ENCODE data around the gene SH2D6. TPM values are rescaled to one million over a fixed set of nuclear protein-coding genes. Genes with fewer than 3 reads are reported as not detected.
"Not testable (repeated sequence)": the region's sequence is repeated elsewhere in the genome, so short reads cannot be mapped to it uniquely, and the experiment has no call there.

SH2D6 gene
- total and polyA plus RNA-seq, 2 experiments from 2014 or later, result 0.27 to 2.8 TPM

GRCh38 chr2:85410584-85411404, 7.7 kb upstream of the SH2D6 start:
- Histone ChIP-seq H3K27ac (peak overlapping the region; percentile 37), H3K27me3 (no peaks in the 10 kb centered on the region), H4K20me1 (ENCODE audit: insufficient read depth, poor library complexity, severe bottlenecking) (no peaks in the 10 kb centered on the region), H3K4me2 (peak overlapping the region; percentile 22), H3K36me3 (replicated peaks; ENCODE audit: insufficient read depth, low read depth) (no peaks in the 10 kb centered on the region), H3K9me3 (ENCODE audit: low read depth) (no peaks in the 10 kb centered on the region), H3K79me2 (peaks cover 21% of the 10 kb centered on the region), H3K9me2 (replicated peaks; ENCODE audit: insufficient read depth) (no peaks in the 10 kb centered on the region), H3K4me3 (no peak overlapping the region), H2AFZ (no peak overlapping the region), H3K4me1 (ENCODE audit: insufficient read depth) (peaks cover 22% of the 10 kb centered on the region)
- TF ChIP-seq CTCF (IDR thresholded peaks at IDR 0.05; ENCODE audit: poor library complexity) (no peak), EZH2 (IDR thresholded peaks at IDR 0.05; ENCODE audit: borderline replicate concordance) (no peak), EZH2phosphoT487 (IDR thresholded peaks at IDR 0.05; ENCODE audit: low read depth, severe bottlenecking, unreplicated experiment) (no peak)
- 82% methylated on average over 13 of the region's 13 CpGs for WGBS (ENCODE audit: low lambda C conversion rate, missing lambda C conversion rate)
- DNase-seq (ENCODE audit: low spot score), result no peak

- no peaks in the 10 kb centered on the region for H3K27me3 ChIP-seq
- H2AFZ ChIP-seq, result no peak overlapping the region
- no peaks in the 10 kb centered on the region for H4K20me1 ChIP-seq (ENCODE audit: insufficient read depth, poor library complexity, severe bottlenecking)
- no peaks in the 10 kb centered on the region for H3K9me2 ChIP-seq (replicated peaks; ENCODE audit: insufficient read depth)
- H3K9me3 ChIP-seq (ENCODE audit: low read depth), result no peaks in the 10 kb centered on the region
- H3K4me1 ChIP-seq (ENCODE audit: insufficient read depth), result peaks cover 22% of the 10 kb centered on the region
- H3K79me2 ChIP-seq, result peaks cover 21% of the 10 kb centered on the region
- H3K4me2 ChIP-seq, result no peak overlapping the region
- no peak for DNase-seq (ENCODE audit: low spot score)
- no peak overlapping the region for H3K4me3 ChIP-seq
- H3K27ac ChIP-seq, result no peak overlapping the region
- no peaks in the 10 kb centered on the region for H3K36me3 ChIP-seq (replicated peaks; ENCODE audit: insufficient read depth, low read depth)
- 85% methylated on average over 5 of the region's 5 CpGs for WGBS (ENCODE audit: low lambda C conversion rate, missing lambda C conversion rate)
- no peak for TF ChIP-seq EZH2phosphoT487 (IDR thresholded peaks at IDR 0.05; ENCODE audit: low read depth, severe bottlenecking, unreplicated experiment)
- no peak for TF ChIP-seq CTCF (IDR thresholded peaks at IDR 0.05; ENCODE audit: poor library complexity)
- no peak for TF ChIP-seq EZH2 (IDR thresholded peaks at IDR 0.05; ENCODE audit: borderline replicate concordance)
Observed at GRCh38 chr2:85411405-85411748, 7.1 kb upstream of the SH2D6 start.

- Histone ChIP-seq H3K27me3 (no peaks in the 10 kb centered on the region), H3K36me3 (replicated peaks; ENCODE audit: insufficient read depth, low read depth) (no peaks in the 10 kb centered on the region), H3K27ac (peak overlapping the region; percentile 85), H3K4me3 (peak overlapping the region; percentile 8), H3K4me2 (peak overlapping the region; percentile 80), H3K4me1 (ENCODE audit: insufficient read depth) (peaks cover 26% of the 10 kb centered on the region), H3K9me3 (ENCODE audit: low read depth) (no peaks in the 10 kb centered on the region), H4K20me1 (ENCODE audit: insufficient read depth, poor library complexity, severe bottlenecking) (no peaks in the 10 kb centered on the region), H3K9me2 (replicated peaks; ENCODE audit: insufficient read depth) (no peaks in the 10 kb centered on the region), H2AFZ (peak overlapping the region; percentile 25), H3K79me2 (peaks cover 21% of the 10 kb centered on the region)
- no peak for TF ChIP-seq EZH2 (IDR thresholded peaks at IDR 0.05; ENCODE audit: borderline replicate concordance)
- TF ChIP-seq EZH2phosphoT487 (IDR thresholded peaks at IDR 0.05; ENCODE audit: low read depth, severe bottlenecking, unreplicated experiment), result no peak
- no peak for TF ChIP-seq CTCF (IDR thresholded peaks at IDR 0.05; ENCODE audit: poor library complexity)
- 4% methylated on average over 39 of the region's 44 CpGs for WGBS (ENCODE audit: low lambda C conversion rate, missing lambda C conversion rate)
- peak; percentile 90 for DNase-seq (ENCODE audit: low spot score)
Observed at GRCh38 chr2:85413592-85414420, 4.7 kb upstream of the SH2D6 start.

GRCh38 chr2:85414421-85414759, 4.1 kb upstream of the SH2D6 start:
- peak overlapping the region; percentile 25 for H2AFZ ChIP-seq
- peak overlapping the region; percentile 8 for H3K4me3 ChIP-seq
- not testable (repeated sequence) for H3K36me3 ChIP-seq (replicated peaks; ENCODE audit: insufficient read depth, low read depth); H3K27me3 ChIP-seq; DNase-seq (ENCODE audit: low spot score); H3K9me2 ChIP-seq (replicated peaks; ENCODE audit: insufficient read depth); H3K9me3 ChIP-seq (ENCODE audit: low read depth); H4K20me1 ChIP-seq (ENCODE audit: insufficient read depth, poor library complexity, severe bottlenecking)
- peaks cover 20% of the 10 kb centered on the region for H3K79me2 ChIP-seq
- peak overlapping the region; percentile 80 for H3K4me2 ChIP-seq
- H3K27ac ChIP-seq, result peak overlapping the region; percentile 85
- H3K4me1 ChIP-seq (ENCODE audit: insufficient read depth), result peaks cover 32% of the 10 kb centered on the region
- WGBS (ENCODE audit: low lambda C conversion rate, missing lambda C conversion rate), result 90% methylated on average over 5 of the region's 5 CpGs
